Stimulated activated CD4-positive, alpha-beta T cell treated with anti-CD3 and anti-CD28 coated beads, Interleukin-15, amount 100 ng/mL, for 48 hours (primary cell): ENCODE data around the gene ORC6.

Source experiments
- DNase-seq, 2 donors: peaks; one replicate each; pipeline ENCODE4 v3.0.0-alpha.2; 2020; ENCODE audit warnings: low read depth in 2 of 2

The ORC6 gene

GRCh38 chr16:46700048-46700447, 10.6 kb downstream of the ORC6 start:
- no peak for DNase-seq

- DNase-seq = no peak
Observed at GRCh38 chr16:46701615-46702014, 12.2 kb downstream of the ORC6 start.

GRCh38 chr16:46702030-46702429, 12.6 kb downstream of the ORC6 start:
- no peak for DNase-seq

GRCh38 chr16:46706642-46707041, 17.2 kb downstream of the ORC6 start:
- DNase-seq = no peak

- no peak for DNase-seq
Observed at GRCh38 chr16:46709469-46710005, 20.1 kb downstream of the ORC6 start.

GRCh38 chr16:46711106-46712058, 21.9 kb downstream of the ORC6 start:
- no peak for DNase-seq

- DNase-seq = no peak
Observed at GRCh38 chr16:46712911-46713310, 23.5 kb downstream of the ORC6 start.

GRCh38 chr16:46713634-46714033, 24.2 kb downstream of the ORC6 start:
- DNase-seq = no peak

- no peak for DNase-seq
Observed at GRCh38 chr16:46714797-46715591, 25.5 kb downstream of the ORC6 start.

GRCh38 chr16:46715769-46716305, 26.4 kb downstream of the ORC6 start:
- DNase-seq = no peak

- no peak for DNase-seq
Observed at GRCh38 chr16:46717692-46718091, 28.2 kb downstream of the ORC6 start.

GRCh38 chr16:46718214-46718613, 28.8 kb downstream of the ORC6 start:
- no peak for DNase-seq

- DNase-seq = no peak
Observed at GRCh38 chr16:46719528-46719927, 30.1 kb downstream of the ORC6 start.

GRCh38 chr16:46720619-46721018, 31.2 kb downstream of the ORC6 start:
- DNase-seq = no peak

- no peak for DNase-seq
Observed at GRCh38 chr16:46721885-46722284, 32.4 kb downstream of the ORC6 start.

GRCh38 chr16:46727184-46727583, 37.7 kb downstream of the ORC6 start:
- no peak for DNase-seq

- no peak for DNase-seq
Observed at GRCh38 chr16:46727630-46728029, 38.2 kb downstream of the ORC6 start.

GRCh38 chr16:46728806-46729205, 39.3 kb downstream of the ORC6 start:
- no peak for DNase-seq

- no peak for DNase-seq
Observed at GRCh38 chr16:46729326-46729995, 40.0 kb downstream of the ORC6 start.

GRCh38 chr16:46730126-46730525, 40.7 kb downstream of the ORC6 start:
- DNase-seq = no peak

GRCh38 chr16:46730801-46731690, 41.6 kb downstream of the ORC6 start:
- DNase-seq = no peak
